SK-N-SH treated with all-trans-retinoic acid at 6 μM for 48 hours (cell line): ENCODE measurements around the gene PSG7.
"Not testable (repeated sequence)": the region's sequence is repeated elsewhere in the genome, so short reads cannot be mapped to it uniquely, and the experiment has no call there.

Experiments used
- ATAC-seq: fragments of 200-7000 bp; cut with Tn5 transposase; 3 replicates; pipeline ENCODE4 v1.9.1; 2020; ENCODE audit warnings: mild to moderate bottlenecking, moderate library complexity
- BACH2 ChIP-seq: fragments of 250-450 bp; sonication (Bioruptor Pico); IDR thresholded peaks from 2 replicates; pipeline ENCODE4 v1.9.0; 2021; ENCODE audit warnings: mild to moderate bottlenecking, borderline replicate concordance
- CSDC2 ChIP-seq: fragments of 250-450 bp; sonication (Bioruptor Pico); IDR thresholded peaks from 2 replicates; pipeline ENCODE4 v1.5.0; 2020; ENCODE audit warnings: mild to moderate bottlenecking, moderate library complexity
- CSRNP3 ChIP-seq: fragments of 250-450 bp; sonication (Bioruptor Pico); IDR thresholded peaks from 2 replicates; pipeline ENCODE4 v1.5.1; 2021; ENCODE audit warnings: mild to moderate bottlenecking, moderate library complexity
- ESRRG ChIP-seq: fragments of 250-450 bp; sonication (Bioruptor Pico); IDR thresholded peaks from 2 replicates; pipeline ENCODE4 v1.6.1; 2021; ENCODE audit warnings: mild to moderate bottlenecking
- GLIS3 ChIP-seq: fragments of 250-450 bp; sonication (Bioruptor Pico); IDR thresholded peaks from 2 replicates; pipeline ENCODE4 v1.5.0; 2020; ENCODE audit warnings: mild to moderate bottlenecking, moderate library complexity
- ISL1 ChIP-seq: fragments of 250-450 bp; sonication (Bioruptor Pico); IDR thresholded peaks from 2 replicates; pipeline ENCODE4 v2.1.2; 2022; ENCODE audit warnings: mild to moderate bottlenecking, moderate library complexity
- PATZ1 ChIP-seq: fragments of 250-450 bp; sonication (Bioruptor Pico); IDR thresholded peaks from 2 replicates; pipeline ENCODE4 v1.8.0; 2020; ENCODE audit warnings: mild to moderate bottlenecking, moderate library complexity, borderline replicate concordance
- POU6F1 ChIP-seq: fragments of 250-450 bp; sonication (Bioruptor Pico); IDR thresholded peaks from 2 replicates; pipeline ENCODE4 v1.8.0; 2021; ENCODE audit warnings: low read depth, mild to moderate bottlenecking, moderate library complexity, borderline replicate concordance
- RARB ChIP-seq: fragments of 250-450 bp; sonication (Bioruptor Pico); IDR thresholded peaks from 2 replicates; pipeline ENCODE4 v1.8.0; 2021; ENCODE audit warnings: mild to moderate bottlenecking, moderate library complexity
- TCF4 ChIP-seq: fragments of 250-450 bp; sonication (Bioruptor Pico); IDR thresholded peaks from 2 replicates; pipeline ENCODE4 v1.8.0; 2021; ENCODE audit warnings: mild to moderate bottlenecking, moderate library complexity, borderline replicate concordance
- TOX ChIP-seq: fragments of 250-450 bp; sonication (Bioruptor Pico); IDR thresholded peaks from 2 replicates; pipeline ENCODE4 v1.8.0; 2021; ENCODE audit warnings: mild to moderate bottlenecking, moderate library complexity, borderline replicate concordance
- TSHZ2 ChIP-seq: fragments of 250-450 bp; sonication (Bioruptor Pico); IDR thresholded peaks from 2 replicates; pipeline ENCODE4 v1.5.0; 2020; ENCODE audit warnings: mild to moderate bottlenecking, moderate library complexity
- ZC3H10 ChIP-seq: fragments of 250-450 bp; sonication (Bioruptor Pico); IDR thresholded peaks from 2 replicates; pipeline ENCODE4 v1.5.1; 2021; ENCODE audit warnings: mild to moderate bottlenecking, moderate library complexity
- ZFP3 ChIP-seq: fragments of 250-450 bp; sonication (Bioruptor Pico); IDR thresholded peaks from 2 replicates; pipeline ENCODE4 v1.5.0; 2020; ENCODE audit warnings: mild to moderate bottlenecking, moderate library complexity
- ZFP30 ChIP-seq: fragments of 450-650 bp; formaldehyde crosslinking; IDR thresholded peaks from 2 replicates; pipeline ENCODE4 v1.5.0; 2022; ENCODE audit warnings: mild to moderate bottlenecking, moderate library complexity
- ZNF565 ChIP-seq: fragments of 450-650 bp; formaldehyde crosslinking; conservative IDR thresholded peaks from 2 replicates; pipeline ENCODE4 v1.5.0; 2020; ENCODE audit warnings: low read depth, mild to moderate bottlenecking, moderate library complexity
- ZNF70 ChIP-seq: fragments of 450-650 bp; formaldehyde crosslinking; IDR thresholded peaks from 2 replicates; pipeline ENCODE4 v1.5.0; 2020; ENCODE audit warnings: mild to moderate bottlenecking, moderate library complexity
- ZNF8 ChIP-seq: fragments of 450-650 bp; formaldehyde crosslinking; IDR thresholded peaks from 2 replicates; pipeline ENCODE4 v1.5.0; 2020; ENCODE audit warnings: mild to moderate bottlenecking, moderate library complexity

The PSG7 gene

GRCh38 chr19:42937107-42937506, at the start of gene PSG7:
PSG7 (minus strand) TSS chr19:42937207; CDS start chr19:42937076, 131 bp downstream.
- not testable (repeated sequence) for ATAC-seq

GRCh38 chr19:42985588-42985987, 48.6 kb upstream of the PSG7 start:
- TF ChIP-seq ZC3H10 (CRISPR knock-in tag) = no peak
- TF ChIP-seq TSHZ2 (CRISPR knock-in tag) = no peak
- TF ChIP-seq BACH2 = no peak
- TF ChIP-seq CSRNP3 (CRISPR knock-in tag) = no peak
- TF ChIP-seq PATZ1 (CRISPR knock-in tag) = no peak
- TF ChIP-seq ZNF565 (CRISPR knock-in tag) = no peak
- no peak for TF ChIP-seq CSDC2 (CRISPR knock-in tag)
- no peak for TF ChIP-seq GLIS3
- TF ChIP-seq ZNF8 (CRISPR knock-in tag) = no peak
- no peak for TF ChIP-seq TCF4 (CRISPR knock-in tag)
- no peak for TF ChIP-seq ESRRG (CRISPR knock-in tag)
- TF ChIP-seq ZFP3 = no peak
- no peak for TF ChIP-seq ZFP30 (CRISPR knock-in tag)
- no peak for TF ChIP-seq RARB
- ATAC-seq = no peak

- ATAC-seq = not testable (repeated sequence)
Observed at GRCh38 chr19:42982111-42982510, 45.1 kb upstream of the PSG7 start.

GRCh38 chr19:42971451-42971850, 34.4 kb upstream of the PSG7 start:
- ATAC-seq = not testable (repeated sequence)

- peak; percentile 97 for ATAC-seq
- TF ChIP-seq ZNF8 (CRISPR knock-in tag) = no peak
- no peak for TF ChIP-seq TCF4 (CRISPR knock-in tag)
- TF ChIP-seq ISL1 (CRISPR knock-in tag) = 0 out of 2 replicates have a peak, but pooled peaks have one; percentile 15
- TF ChIP-seq, all 23 proteins: peak for 1
Observed at GRCh38 chr19:42965176-42965575, 28.2 kb upstream of the PSG7 start.

GRCh38 chr19:42961119-42961518, 24.1 kb upstream of the PSG7 start:
- TF ChIP-seq TOX (no peak), ZNF8 (CRISPR knock-in tag) (no peak), CSDC2 (CRISPR knock-in tag) (no peak), TCF4 (CRISPR knock-in tag) (no peak), ZFP3 (no peak), ZFP30 (CRISPR knock-in tag) (no peak), ESRRG (CRISPR knock-in tag) (no peak), POU6F1 (CRISPR knock-in tag) (no peak), ZNF70 (CRISPR knock-in tag) (no peak)
- ATAC-seq = no peak

- ATAC-seq = not testable (repeated sequence)
Observed at GRCh38 chr19:42952126-42952525, 15.1 kb upstream of the PSG7 start.

- not testable (repeated sequence) for ATAC-seq
Observed at GRCh38 chr19:42951476-42951875, 14.5 kb upstream of the PSG7 start.
